GM12864 (cell line): ENCODE data around the gene C15orf62.

Experiments
- DNase-seq: peaks from one replicate; pipeline ENCODE4 v3.0.0-alpha.2; 2011; ENCODE audit warnings: low read depth
- H3K4me3 ChIP-seq: 2 replicates; pipeline ENCODE4 v1.5.1; 2011; ENCODE audit warnings: mild to moderate bottlenecking, low read depth, low read length, control low read depth
- CTCF ChIP-seq: IDR thresholded peaks from 2 replicates; pipeline ENCODE4 v1.5.1; 2011; ENCODE audit warnings: low read depth, mild to moderate bottlenecking, moderate library complexity, low read length, control low read depth, inconsistent platforms; ENCODE audit errors: missing control alignments

Gene C15orf62

GRCh38 chr15:40776537-40777141 lies 6.9 kb downstream of the C15orf62 start:
- TF ChIP-seq CTCF = no peak
- H3K4me3 ChIP-seq = no peak overlapping the region
- DNase-seq = no peak

- DNase-seq = no peak
- TF ChIP-seq CTCF = peak; percentile 94
- no peak overlapping the region for H3K4me3 ChIP-seq
Observed at GRCh38 chr15:40782609-40783227, 12.9 kb downstream of the C15orf62 start.

- no peak for DNase-seq
- no peak overlapping the region for H3K4me3 ChIP-seq
- no peak for TF ChIP-seq CTCF
Observed at GRCh38 chr15:40785164-40785563, 15.4 kb downstream of the C15orf62 start.

GRCh38 chr15:40785814-40786213 lies 16.0 kb downstream of the C15orf62 start:
- no peak overlapping the region for H3K4me3 ChIP-seq
- no peak for TF ChIP-seq CTCF
- DNase-seq = no peak

GRCh38 chr15:40787344-40787841 lies 17.6 kb downstream of the C15orf62 start:
- DNase-seq = no peak
- no peak for TF ChIP-seq CTCF
- no peak overlapping the region for H3K4me3 ChIP-seq

GRCh38 chr15:40787991-40788390 lies 18.2 kb downstream of the C15orf62 start:
- no peak for TF ChIP-seq CTCF
- no peak overlapping the region for H3K4me3 ChIP-seq
- no peak for DNase-seq

- DNase-seq = no peak
- TF ChIP-seq CTCF = no peak
- no peak overlapping the region for H3K4me3 ChIP-seq
Observed at GRCh38 chr15:40789119-40789518, 19.3 kb downstream of the C15orf62 start.
